ENCODE measurements around the gene MED12L.

GRCh38 chr3:151112731-151113130 lies 27.3 kb downstream of the MED12L start:
- TF ChIP-seq POLR2AphosphoS5 (IDR thresholded peaks at IDR 0.05) (no peak), CTCF (IDR thresholded peaks at IDR 0.05) (no peak)

All from gastroesophageal sphincter (tissue), 3 donors.